Mucosa of rectum (tissue), 2 donors: ENCODE measurements around the gene REG3G.
"Not testable (repeated sequence)": the region's sequence is repeated elsewhere in the genome, so short reads cannot be mapped to it uniquely, and the experiment has no call there.

ENCODE experiments used
- H3K27ac ChIP-seq, 2 donors: one replicate each; pipeline ENCODE4 v1.7.0; 2013; ENCODE audit warnings: inconsistent platforms in 2 of 2, low read depth in 2 of 2, low read length in 2 of 2
- H3K27me3 ChIP-seq, 2 donors: one replicate each; pipeline ENCODE4 v1.7.0; 2013; ENCODE audit warnings: low read length in 2 of 2; ENCODE audit not compliant: control insufficient read depth in 2 of 2, insufficient read depth in 2 of 2
- H3K36me3 ChIP-seq, 2 donors: one replicate each; pipeline ENCODE4 v1.7.0; 2013; ENCODE audit warnings: low read length in 2 of 2; ENCODE audit not compliant: control insufficient read depth in 2 of 2, insufficient read depth in 2 of 2
- H3K4me1 ChIP-seq, 2 donors: one replicate each; pipeline ENCODE4 v1.7.0; 2013; ENCODE audit warnings: low read length in 2 of 2, mild to moderate bottlenecking in 1 of 2; ENCODE audit not compliant: control insufficient read depth in 2 of 2, insufficient read depth in 2 of 2
- H3K4me3 ChIP-seq, 2 donors: one replicate each; pipeline ENCODE4 v1.7.0; 2013; ENCODE audit warnings: low read length in 2 of 2
- H3K9ac ChIP-seq, 2 donors: one replicate each; pipeline ENCODE4 v1.7.0; 2013; ENCODE audit warnings: low read length in 2 of 2, low read depth in 1 of 2, mild to moderate bottlenecking in 1 of 2
- H3K9me3 ChIP-seq, 2 donors: one replicate each; pipeline ENCODE4 v1.7.0; 2013; ENCODE audit warnings: low read length in 2 of 2; ENCODE audit not compliant: control insufficient read depth in 2 of 2
- donor health status: healthy.
- donor health status: Normal muscosa, but diverticular disease.

The REG3G gene

GRCh38 chr2:79011496-79011895 is 14.0 kb upstream of the REG3G start:
- H3K9me3 ChIP-seq, result no peaks in the 10 kb centered on the region
- H3K4me1 ChIP-seq, result no peaks in the 10 kb centered on the region
- H3K36me3 ChIP-seq, result no peaks in the 10 kb centered on the region
- no peak overlapping the region for H3K9ac ChIP-seq
- H3K27ac ChIP-seq, result no peak overlapping the region
- no peaks in the 10 kb centered on the region for H3K27me3 ChIP-seq
- no peak overlapping the region for H3K4me3 ChIP-seq

- H3K4me3 ChIP-seq, result no peak overlapping the region
- H3K9ac ChIP-seq, result no peak overlapping the region
- no peaks in the 10 kb centered on the region for H3K27me3 ChIP-seq
- no peaks in the 10 kb centered on the region for H3K4me1 ChIP-seq
- no peaks in the 10 kb centered on the region for H3K9me3 ChIP-seq
- no peak overlapping the region for H3K27ac ChIP-seq
- no peaks in the 10 kb centered on the region for H3K36me3 ChIP-seq
Observed at GRCh38 chr2:79013629-79014028, 11.9 kb upstream of the REG3G start.

- Histone ChIP-seq H3K27ac (no peak overlapping the region), H3K9ac (no peak overlapping the region), H3K27me3 (no peaks in the 10 kb centered on the region), H3K4me1 (no peaks in the 10 kb centered on the region), H3K4me3 (no peak overlapping the region), H3K36me3 (no peaks in the 10 kb centered on the region), H3K9me3 (no peaks in the 10 kb centered on the region)
Observed at GRCh38 chr2:79016342-79016741, 9.2 kb upstream of the REG3G start.

- H3K9me3 ChIP-seq, result no peaks in the 10 kb centered on the region
- no peak overlapping the region for H3K4me3 ChIP-seq
- no peak overlapping the region for H3K9ac ChIP-seq
- H3K27ac ChIP-seq, result no peak overlapping the region
- H3K27me3 ChIP-seq, result no peaks in the 10 kb centered on the region
- no peaks in the 10 kb centered on the region for H3K36me3 ChIP-seq
- H3K4me1 ChIP-seq, result no peaks in the 10 kb centered on the region
Observed at GRCh38 chr2:79026061-79026460, 559 bp downstream of the REG3G start.

- H3K4me1 ChIP-seq, result no peaks in the 10 kb centered on the region
- H3K4me3 ChIP-seq, result no peak overlapping the region
- no peaks in the 10 kb centered on the region for H3K27me3 ChIP-seq
- no peak overlapping the region for H3K27ac ChIP-seq
- no peaks in the 10 kb centered on the region for H3K36me3 ChIP-seq
- no peak overlapping the region for H3K9ac ChIP-seq
- H3K9me3 ChIP-seq, result no peaks in the 10 kb centered on the region
Observed at GRCh38 chr2:79039944-79040343, 14.4 kb downstream of the REG3G start.

- no peaks in the 10 kb centered on the region for H3K27me3 ChIP-seq
- H3K9me3 ChIP-seq, result no peaks in the 10 kb centered on the region
- H3K27ac ChIP-seq, result no peak overlapping the region
- H3K4me1 ChIP-seq, result no peaks in the 10 kb centered on the region
- H3K4me3 ChIP-seq, result no peak overlapping the region
- no peaks in the 10 kb centered on the region for H3K36me3 ChIP-seq
- H3K9ac ChIP-seq, result no peak overlapping the region
Observed at GRCh38 chr2:79041032-79041448, 15.5 kb downstream of the REG3G start.

GRCh38 chr2:79053486-79053885 is 28.0 kb downstream of the REG3G start:
- not testable (repeated sequence) for H3K36me3 ChIP-seq, H3K4me1 ChIP-seq, H3K9me3 ChIP-seq, H3K27ac ChIP-seq, H3K27me3 ChIP-seq, H3K9ac ChIP-seq, H3K4me3 ChIP-seq

GRCh38 chr2:79054769-79055168 is 29.3 kb downstream of the REG3G start:
- not testable (repeated sequence) for H3K4me1 ChIP-seq, H3K9me3 ChIP-seq, H3K9ac ChIP-seq, H3K36me3 ChIP-seq, H3K27ac ChIP-seq, H3K27me3 ChIP-seq, H3K4me3 ChIP-seq

- Histone ChIP-seq H3K27ac (no peak overlapping the region), H3K9me3 (no peaks in the 10 kb centered on the region), H3K27me3 (no peaks in the 10 kb centered on the region), H3K4me3 (no peak overlapping the region), H3K36me3 (no peaks in the 10 kb centered on the region), H3K9ac (no peak overlapping the region), H3K4me1 (no peaks in the 10 kb centered on the region)
Observed at GRCh38 chr2:79065201-79065600, 39.7 kb downstream of the REG3G start.

- Histone ChIP-seq H3K36me3 (no peaks in the 10 kb centered on the region), H3K9me3 (no peaks in the 10 kb centered on the region), H3K9ac (no peak overlapping the region), H3K27ac (no peak overlapping the region), H3K4me1 (no peaks in the 10 kb centered on the region), H3K27me3 (no peaks in the 10 kb centered on the region), H3K4me3 (no peak overlapping the region)
Observed at GRCh38 chr2:79071078-79071477, 45.6 kb downstream of the REG3G start.
